GM12865 (cell line): ENCODE measurements around the gene HDAC11.
"Not testable (repeated sequence)": the region's sequence is repeated elsewhere in the genome, so short reads cannot be mapped to it uniquely, and the experiment has no call there.

Experiments used
- DNase-seq: peaks from one replicate; pipeline ENCODE4 v3.0.0; 2010; ENCODE audit warnings: low read depth
- H3K4me3 ChIP-seq: 2 replicates; pipeline ENCODE4 v1.5.1; 2011; ENCODE audit warnings: mild to moderate bottlenecking, low read depth, low read length, control low read depth
- CTCF ChIP-seq: IDR thresholded peaks from 2 replicates; pipeline ENCODE4 v1.5.1; 2011; ENCODE audit warnings: low read length, control low read depth, low read depth, inconsistent platforms; ENCODE audit not compliant: insufficient read depth; ENCODE audit errors: missing control alignments

Gene HDAC11, protein sequence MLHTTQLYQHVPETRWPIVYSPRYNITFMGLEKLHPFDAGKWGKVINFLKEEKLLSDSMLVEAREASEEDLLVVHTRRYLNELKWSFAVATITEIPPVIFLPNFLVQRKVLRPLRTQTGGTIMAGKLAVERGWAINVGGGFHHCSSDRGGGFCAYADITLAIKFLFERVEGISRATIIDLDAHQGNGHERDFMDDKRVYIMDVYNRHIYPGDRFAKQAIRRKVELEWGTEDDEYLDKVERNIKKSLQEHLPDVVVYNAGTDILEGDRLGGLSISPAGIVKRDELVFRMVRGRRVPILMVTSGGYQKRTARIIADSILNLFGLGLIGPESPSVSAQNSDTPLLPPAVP

GRCh38 chr3:13479582-13480339, at the start of gene HDAC11:
HDAC11 (plus strand) TSS chr3:13480306; CDS start chr3:13480348, 42 bp downstream.
- peak within 1 kb of the TSS; percentile 54 for H3K4me3 ChIP-seq
- peak; percentile 97 for DNase-seq
- no peak for TF ChIP-seq CTCF

DNA sequence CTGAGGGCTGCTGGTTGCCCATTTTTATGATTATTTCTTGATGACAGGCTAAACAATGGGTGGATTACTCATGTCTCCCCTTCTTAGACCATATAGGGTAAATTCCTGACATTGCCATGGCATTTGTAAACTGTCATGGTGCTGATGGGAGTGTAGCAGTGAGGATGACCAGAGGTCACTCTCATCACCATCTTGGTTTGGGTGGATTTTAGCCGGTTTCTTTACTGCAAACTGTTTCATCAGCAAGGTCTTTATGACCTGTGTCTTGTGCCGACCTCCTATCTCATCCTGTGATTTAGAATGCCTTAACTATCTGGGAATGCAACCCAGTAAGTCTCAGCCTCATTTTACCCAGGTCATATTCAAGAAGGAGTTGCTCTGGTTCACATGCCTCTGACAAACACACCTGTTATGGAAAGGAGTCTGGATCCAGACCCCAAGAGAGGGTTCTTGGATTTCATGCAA, 49.7 kb upstream of the HDAC11 start:
- DNase-seq, H3K4me3 ChIP-seq: not testable (repeated sequence)

GRCh38 chr3:13432093-13432492, 48.0 kb upstream of the HDAC11 start:
- H3K4me3 ChIP-seq: no peak overlapping the region
- no peak for DNase-seq
- TF ChIP-seq CTCF: no peak

DNA sequence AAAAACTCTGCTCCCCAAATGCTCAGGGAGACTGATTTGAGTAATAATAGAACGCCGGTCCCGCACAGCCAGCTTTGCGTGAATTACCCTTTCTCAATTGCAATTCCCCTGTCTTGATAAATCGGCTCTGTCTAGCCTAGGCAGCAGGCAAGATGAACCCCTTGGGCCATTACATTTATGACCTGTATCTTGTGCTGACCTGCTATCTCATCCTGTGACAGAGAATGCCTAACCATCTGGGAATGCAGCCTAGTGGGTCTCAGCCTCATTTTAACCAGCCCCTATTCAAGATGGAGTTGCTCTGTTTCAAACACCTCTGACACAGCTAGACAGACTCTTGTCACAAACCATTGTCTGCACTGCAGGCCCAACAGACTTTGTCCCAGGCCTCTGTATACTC, 46.2 kb upstream of the HDAC11 start:
- no peak overlapping the region for H3K4me3 ChIP-seq
- DNase-seq: no peak
- no peak for TF ChIP-seq CTCF

- DNase-seq: not testable (repeated sequence)
Measured at GRCh38 chr3:13436213-13436612, 43.9 kb upstream of the HDAC11 start.

DNA sequence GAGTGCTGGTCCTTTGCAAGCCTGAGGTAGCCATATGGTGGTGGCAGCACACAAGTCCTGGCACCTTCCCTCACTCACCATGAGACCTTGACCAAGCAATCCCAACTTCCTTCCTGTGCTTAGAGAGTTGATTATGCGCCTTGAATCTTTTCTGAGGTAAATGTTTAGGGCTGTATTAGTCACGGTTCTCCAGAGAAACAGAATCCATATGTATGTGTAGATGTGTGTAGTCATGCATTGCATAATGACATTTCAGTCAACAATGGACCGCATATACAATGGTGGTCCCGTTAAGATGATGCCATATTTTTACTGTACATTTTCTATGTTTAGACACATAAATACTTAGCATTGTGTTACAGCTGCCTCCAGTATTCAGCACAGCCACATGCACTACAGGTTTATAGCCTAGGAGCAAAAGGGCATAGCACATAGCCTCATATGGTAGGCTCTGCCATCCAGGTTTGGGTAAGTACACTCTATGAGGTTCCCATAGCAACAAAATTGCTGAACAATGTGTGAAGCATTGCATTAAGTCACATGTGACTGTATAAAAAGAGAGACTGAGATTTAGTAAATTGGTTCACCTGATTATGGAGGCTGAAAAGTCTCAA, 39.8 kb upstream of the HDAC11 start:
- no peak for TF ChIP-seq CTCF
- DNase-seq: no peak
- no peak overlapping the region for H3K4me3 ChIP-seq

More at GRCh38 chr3:13436213-13436612, 43.9 kb upstream of the HDAC11 start:
- H3K4me3 ChIP-seq: not testable (repeated sequence)

- not testable (repeated sequence) for H3K4me3 ChIP-seq, DNase-seq
Measured at GRCh38 chr3:13442882-13443281, 37.2 kb upstream of the HDAC11 start.

GRCh38 chr3:13451301-13451673, 28.8 kb upstream of the HDAC11 start:
- H3K4me3 ChIP-seq: peak overlapping the region; percentile 55
- no peak for TF ChIP-seq CTCF
- no peak for DNase-seq
